Measurements from ENCODE around the gene EEF1A2.

DNA sequence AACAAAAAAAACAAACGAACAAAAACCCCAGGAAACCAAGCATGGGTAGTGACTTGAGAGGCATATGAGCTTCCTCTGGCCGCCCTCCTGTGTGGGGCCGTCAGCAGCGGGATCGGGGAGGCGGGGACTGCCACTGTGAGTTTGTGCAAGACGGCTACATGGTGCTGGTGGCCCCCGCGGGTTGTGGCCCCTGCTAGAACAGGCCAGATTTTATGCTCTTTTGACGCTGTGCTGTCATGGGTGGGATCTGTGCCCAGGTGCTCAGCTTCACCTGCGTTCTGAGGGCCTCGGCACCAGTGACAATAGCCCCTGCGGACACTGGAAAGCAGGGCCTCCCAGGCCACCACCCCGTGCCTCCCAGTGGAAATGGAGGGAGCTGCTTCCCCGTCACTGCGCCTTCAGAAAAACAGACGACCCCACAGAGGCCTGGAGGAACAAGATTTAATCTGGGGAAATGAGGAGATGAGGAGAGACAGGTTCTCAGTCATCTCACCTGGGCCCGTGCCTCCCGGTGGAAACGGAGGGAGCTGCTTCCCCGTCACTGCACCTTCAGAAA is 21.7 kb downstream of the EEF1A2 start:
- TF ChIP-seq, protein P1, sequence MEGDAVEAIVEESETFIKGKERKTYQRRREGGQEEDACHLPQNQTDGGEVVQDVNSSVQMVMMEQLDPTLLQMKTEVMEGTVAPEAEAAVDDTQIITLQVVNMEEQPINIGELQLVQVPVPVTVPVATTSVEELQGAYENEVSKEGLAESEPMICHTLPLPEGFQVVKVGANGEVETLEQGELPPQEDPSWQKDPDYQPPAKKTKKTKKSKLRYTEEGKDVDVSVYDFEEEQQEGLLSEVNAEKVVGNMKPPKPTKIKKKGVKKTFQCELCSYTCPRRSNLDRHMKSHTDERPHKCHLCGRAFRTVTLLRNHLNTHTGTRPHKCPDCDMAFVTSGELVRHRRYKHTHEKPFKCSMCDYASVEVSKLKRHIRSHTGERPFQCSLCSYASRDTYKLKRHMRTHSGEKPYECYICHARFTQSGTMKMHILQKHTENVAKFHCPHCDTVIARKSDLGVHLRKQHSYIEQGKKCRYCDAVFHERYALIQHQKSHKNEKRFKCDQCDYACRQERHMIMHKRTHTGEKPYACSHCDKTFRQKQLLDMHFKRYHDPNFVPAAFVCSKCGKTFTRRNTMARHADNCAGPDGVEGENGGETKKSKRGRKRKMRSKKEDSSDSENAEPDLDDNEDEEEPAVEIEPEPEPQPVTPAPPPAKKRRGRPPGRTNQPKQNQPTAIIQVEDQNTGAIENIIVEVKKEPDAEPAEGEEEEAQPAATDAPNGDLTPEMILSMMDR (IDR thresholded peaks at IDR 0.05; ENCODE audit: insufficient read depth, low read depth, low read length): no peak
- no peak for TF ChIP-seq EZH2 (IDR thresholded peaks at IDR 0.05; ENCODE audit: insufficient read depth, low read length)

Data from astrocyte (in vitro differentiated cells and primary cell).